Purkinje cell (primary cell): ENCODE data around the gene LYSET. TPM values are rescaled to one million over a fixed set of nuclear protein-coding genes. Genes with fewer than 3 reads are reported as not detected.

ENCODE experiments used
- polyA plus RNA-seq: library from polyadenylated mRNA; unstranded; fragments of >200 nt; fragmentation: Nextera tagmentation; gene quantifications from 2 replicates; pipeline ENCODE4 v1.2.1, GENCODE V29; 2014

LYSET gene
- polyA plus RNA-seq: 25.2 and 45.3 TPM in 2 replicates

GRCh38 chr14:93184391-93185348 lies at the start of gene LYSET, which contains the start of gene MOAP1:
LYSET (plus strand) TSS chr14:93185317; CDS start chr14:93185406, 89 bp downstream.
MOAP1 (minus strand) TSS chr14:93184897; CDS start chr14:93184242, 655 bp downstream.

DNA sequence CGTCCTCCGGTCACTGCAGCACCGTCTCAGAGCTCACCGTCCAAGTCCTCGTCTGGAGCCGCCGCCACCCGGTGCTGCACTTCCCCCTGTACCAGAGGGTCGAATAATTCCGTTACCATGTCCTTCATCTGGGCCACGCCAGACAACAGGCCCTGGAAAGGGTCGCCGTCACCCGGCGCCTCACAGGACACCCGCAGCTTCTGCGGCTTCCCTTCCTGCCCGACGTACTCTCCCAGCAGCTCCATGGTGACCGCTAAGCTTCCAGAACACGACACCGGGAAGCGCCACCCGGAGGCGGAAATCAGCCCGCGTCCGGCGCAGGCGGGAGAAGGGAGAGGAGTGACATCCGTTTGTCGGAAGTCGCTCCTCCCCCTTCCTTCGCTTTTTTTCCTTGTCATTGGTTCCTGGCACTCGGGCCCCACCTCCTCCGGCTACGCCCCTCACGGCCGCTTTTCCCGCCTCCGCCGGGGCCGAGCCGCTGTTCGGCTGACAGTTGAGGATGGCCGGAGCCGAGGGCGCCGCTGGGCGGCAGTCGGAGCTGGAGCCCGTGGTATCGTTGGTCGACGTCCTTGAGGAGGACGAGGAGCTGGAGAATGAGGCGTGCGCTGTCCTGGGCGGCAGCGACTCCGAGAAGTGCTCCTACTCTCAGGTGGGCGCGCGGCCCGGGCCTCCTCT lies 21.8 kb downstream of the LYSET start, which contains the start of the genes GON7 and UBR7:
Gene GON7 (minus strand): TSS at position 273 of the 675 bp plus-strand sequence. CDS start 28 bp downstream, at position 245.
Gene UBR7 (plus strand): TSS at position 464 of the 675 bp plus-strand sequence. CDS start 36 bp downstream, at position 500.

Other genes starting within 250 kb of the LYSET start
- gene ITPK1, start 69.4 kb upstream of the LYSET start, polyA plus RNA-seq: 3.9 and 8.5 TPM in 2 replicates
- gene MOAP1, start 420 bp upstream of the LYSET start, polyA plus RNA-seq: 170 and 188 TPM in 2 replicates
- 31.5 and 32.1 TPM in 2 replicates for gene GON7, start 21.7 kb downstream of the LYSET start, polyA plus RNA-seq
- gene UBR7, start 21.9 kb downstream of the LYSET start, polyA plus RNA-seq: 18.4 and 19.4 TPM in 2 replicates
- gene BTBD7, start 147.7 kb downstream of the LYSET start, polyA plus RNA-seq: 6.7 TPM in 2 replicates
- gene COX8C, start 161.9 kb downstream of the LYSET start, polyA plus RNA-seq: 1.0 TPM in 1 of 2 replicates, not detected in the other
- 7.5 and 10.4 TPM in 2 replicates for gene UNC79, start 245.6 kb downstream of the LYSET start, polyA plus RNA-seq